ENCODE measurements around the gene PRAC1.

GRCh38 chr17:48678141-48678971 is 44.0 kb downstream of the PRAC1 start:
- TF ChIP-seq CTCF (IDR thresholded peaks at IDR 0.05) (peak; percentile 83 to 95 (median 93)), POLR2A (IDR thresholded peaks at IDR 0.05; ENCODE audit: low read depth) (no peak), POLR2AphosphoS5 (IDR thresholded peaks at IDR 0.05) (no peak), EP300 (IDR thresholded peaks at IDR 0.05) (no peak)
